Body of pancreas (tissue), 4 donors: ENCODE measurements around the gene HPF1. TPM values are rescaled to one million over a fixed set of nuclear protein-coding genes. Genes with fewer than 3 reads are reported as not detected.
A peak's percentile ranks its signal among the peaks of the same experiment; 100 is the strongest.

Experiments
- ATAC-seq: fragments of 150-250 bp; one replicate; pipeline ENCODE4 v1.9.1; 2016
- DNase-seq, 4 donors: peaks; one replicate each; pipeline ENCODE4 v3.0.0-alpha.2; 2019
- H3K27ac ChIP-seq, 4 donors: fragments of 200-600 bp; sonication (generic); 1 replicate in 3 of 4; 2 replicates in 1 of 4; pipeline versions ENCODE4 v1.5.1 to v1.6.1; 2016 to 2019; ENCODE audit warnings: mild to moderate bottlenecking in 1 of 4, mixed read lengths in 1 of 4, moderate library complexity in 1 of 4
- H3K27me3 ChIP-seq, 2 donors: fragments of 200-600 bp; sonication (generic); one replicate each; pipeline ENCODE4 v1.6.0; 2016; ENCODE audit warnings: mild to moderate bottlenecking in 1 of 2
- H3K36me3 ChIP-seq, 2 donors: fragments of 200-600 bp; sonication (generic); replicated peaks in 1 of 2; 2 replicates each; pipeline ENCODE4 v1.5.1; 2016; ENCODE audit warnings: low read depth in 2 of 2; ENCODE audit not compliant: insufficient read depth in 1 of 2
- H3K4me1 ChIP-seq: fragments of 200-600 bp; sonication (generic); one replicate; pipeline ENCODE4 v1.6.0; 2016
- H3K4me3 ChIP-seq, 2 donors: fragments of 200-600 bp; sonication (generic); 1 replicate in 1 of 2; 2 replicates in 1 of 2; pipeline ENCODE4 v1.5.1; 2016 to 2019
- H3K9me3 ChIP-seq, 3 donors: fragments of 200-600 bp; sonication (generic); 1 replicate in 2 of 3; 2 replicates in 1 of 3; pipeline ENCODE4 v1.5.1; 2016
- CTCF ChIP-seq, 7 experiments: fragments of 450-650 bp in 4 of 7; fragments of 200-600 bp in 3 of 7; sonication (generic) in 3 of 7; IDR thresholded peaks; one replicate each; pipeline ENCODE4 v1.5.1; 2016 to 2019; ENCODE audit warnings: antibody characterized with exemption in 7 of 7
- POLR2A ChIP-seq, 3 donors: fragments of 450-650 bp; IDR thresholded peaks; one replicate each; pipeline ENCODE4 v1.6.1; 2016; ENCODE audit warnings: antibody characterized with exemption in 3 of 3, mild to moderate bottlenecking in 2 of 3
- WGBS, 2 donors: methylation state at CpG; one replicate each; pipeline ENCODE4 v1.1.5; 2017; 5-methylcytosine and 5-hydroxymethylcytosine counted together
- intact Hi-C: fragments of 100-400 bp; cut with DNase I; formaldehyde crosslinking; loops from one replicate; pipeline ENCODE4 v1.15.1; 2023
- total RNA-seq, 2 donors: library from RNA; depleted of rRNA; stranded (reverse); fragments of >200 nt; gene quantifications; one replicate each; pipeline ENCODE4 v1.1.0, GENCODE V29; 2016

HPF1 gene
- total RNA-seq, 2 donors from 2014 or later: 8.6 to 10.9 TPM

- TF ChIP-seq POLR2A (IDR thresholded peaks at IDR 0.05) (no peak), CTCF (IDR thresholded peaks at IDR 0.05) (no peak)
- Histone ChIP-seq H3K9me3 (no peaks in the 10 kb centered on the region), H3K4me1 (no peaks in the 10 kb centered on the region), H3K4me3 (no peak overlapping the region), H3K27ac (no peak overlapping the region), H3K36me3 (no peaks in the 10 kb centered on the region), H3K27me3 (no peaks in the 10 kb centered on the region)
- intact Hi-C loops: no loop called here
- ATAC-seq (no peak), DNase-seq (no peak)
- WGBS, 2 donors: 80 to 87% methylated on average over 5 of the region's 5 CpGs
Measured at GRCh38 chr4:169730564-169730963, 27.2 kb downstream of the HPF1 start.

GRCh38 chr4:169727616-169728015, 30.1 kb downstream of the HPF1 start:
- no peak for DNase-seq
- Histone ChIP-seq H3K4me1 (no peaks in the 10 kb centered on the region), H3K27ac (no peak overlapping the region), H3K9me3 (no peaks in the 10 kb centered on the region), H3K36me3 (no peaks in the 10 kb centered on the region), H3K4me3 (no peak overlapping the region), H3K27me3 (no peaks in the 10 kb centered on the region)
- no peak for ATAC-seq
- intact Hi-C loops: no loop called here
- TF ChIP-seq CTCF (IDR thresholded peaks at IDR 0.05) (no peak), POLR2A (IDR thresholded peaks at IDR 0.05) (no peak)

- no peaks in the 10 kb centered on the region for H3K9me3 ChIP-seq
- TF ChIP-seq POLR2A (IDR thresholded peaks at IDR 0.05): no peak
- no peak for TF ChIP-seq CTCF (IDR thresholded peaks at IDR 0.05)
- H3K27ac ChIP-seq: no peak overlapping the region
- WGBS, 2 donors: 80 to 88% methylated on average over 2 of the region's 2 CpGs
- H3K36me3 ChIP-seq: no peaks in the 10 kb centered on the region
- DNase-seq (no peak), ATAC-seq (no peak)
- no peaks in the 10 kb centered on the region for H3K4me1 ChIP-seq
- intact Hi-C loops: no loop called here
- H3K4me3 ChIP-seq: no peak overlapping the region
- H3K27me3 ChIP-seq: no peaks in the 10 kb centered on the region
Measured at GRCh38 chr4:169724260-169724659, 33.5 kb downstream of the HPF1 start.

- H3K4me1 ChIP-seq: no peaks in the 10 kb centered on the region
- no peak for ATAC-seq
- no peak overlapping the region for H3K27ac ChIP-seq
- intact Hi-C loops: no loop called here
- H3K9me3 ChIP-seq: no peaks in the 10 kb centered on the region
- DNase-seq: peak in 2 of 4 donors; percentile 12 to 22
- H3K27me3 ChIP-seq: no peaks in the 10 kb centered on the region
- no peaks in the 10 kb centered on the region for H3K36me3 ChIP-seq
- WGBS, 2 donors: 79 to 81% methylated on average over 9 of the region's 9 CpGs
- no peak overlapping the region for H3K4me3 ChIP-seq
- no peak for TF ChIP-seq POLR2A (IDR thresholded peaks at IDR 0.05)
- TF ChIP-seq CTCF (IDR thresholded peaks at IDR 0.05): peak in 3 of 7 experiments; percentile 19 to 32 (median 25)
Measured at GRCh38 chr4:169723207-169723965, 34.4 kb downstream of the HPF1 start.

GRCh38 chr4:169720529-169720928, 37.2 kb downstream of the HPF1 start:
- DNase-seq: no peak
- H3K9me3 ChIP-seq: no peaks in the 10 kb centered on the region
- no peak for ATAC-seq
- WGBS, 2 donors: 84 to 85% methylated on average over 7 of the region's 7 CpGs
- intact Hi-C loops: no loop called here
- no peak overlapping the region for H3K27ac ChIP-seq
- H3K4me3 ChIP-seq: no peak overlapping the region
- H3K4me1 ChIP-seq: no peaks in the 10 kb centered on the region
- TF ChIP-seq CTCF (IDR thresholded peaks at IDR 0.05): no peak
- no peak for TF ChIP-seq POLR2A (IDR thresholded peaks at IDR 0.05)
- no peaks in the 10 kb centered on the region for H3K27me3 ChIP-seq
- H3K36me3 ChIP-seq: no peaks in the 10 kb centered on the region
